EH (cell line): ENCODE results near the gene PLEK2.
A peak's percentile ranks its signal among the peaks of the same experiment; 100 is the strongest.
"Not testable (repeated sequence)": the region's sequence is repeated elsewhere in the genome, so short reads cannot be mapped to it uniquely, and the experiment has no call there.

Source experiments
- DNase-seq: peaks from one replicate; pipeline ENCODE4 v3.0.0-alpha.2; 2015; ENCODE audit warnings: low read depth

The PLEK2 gene, protein sequence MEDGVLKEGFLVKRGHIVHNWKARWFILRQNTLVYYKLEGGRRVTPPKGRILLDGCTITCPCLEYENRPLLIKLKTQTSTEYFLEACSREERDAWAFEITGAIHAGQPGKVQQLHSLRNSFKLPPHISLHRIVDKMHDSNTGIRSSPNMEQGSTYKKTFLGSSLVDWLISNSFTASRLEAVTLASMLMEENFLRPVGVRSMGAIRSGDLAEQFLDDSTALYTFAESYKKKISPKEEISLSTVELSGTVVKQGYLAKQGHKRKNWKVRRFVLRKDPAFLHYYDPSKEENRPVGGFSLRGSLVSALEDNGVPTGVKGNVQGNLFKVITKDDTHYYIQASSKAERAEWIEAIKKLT

DNA sequence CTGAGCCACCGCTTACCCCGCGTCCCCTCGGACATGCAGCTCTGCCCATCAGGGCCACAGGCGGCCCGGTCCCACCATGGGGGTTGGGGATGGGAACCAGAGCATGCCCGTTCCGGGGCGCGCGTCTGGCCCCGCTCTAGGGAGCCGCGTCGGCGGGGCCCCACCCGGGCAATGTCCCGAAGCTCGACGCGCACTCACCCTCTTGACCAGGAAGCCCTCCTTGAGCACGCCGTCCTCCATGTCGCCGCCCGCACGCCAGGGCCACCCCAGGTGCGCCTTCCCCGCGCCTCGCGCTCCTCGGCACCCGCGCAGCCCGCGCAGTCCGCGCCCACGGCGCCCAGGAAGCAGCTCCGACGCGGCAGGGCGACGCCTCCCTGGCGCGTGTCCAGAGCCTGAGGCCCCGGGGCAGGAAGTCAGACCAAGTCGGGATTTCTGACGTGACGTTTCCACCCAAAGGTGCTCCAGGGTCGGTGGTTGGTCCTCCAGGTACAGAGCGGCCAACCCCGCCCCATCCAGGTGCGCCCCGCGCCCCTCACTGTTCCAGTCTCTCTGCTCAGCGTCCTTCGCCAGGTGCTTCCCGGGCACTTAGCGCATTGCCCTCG is at the start of gene PLEK2:
Gene PLEK2, minus strand, starts transcription at position 346 of the 602 bp plus-strand sequence. Its CDS starts 106 bp downstream, at position 240.
- peak; percentile 58 for DNase-seq

DNA sequence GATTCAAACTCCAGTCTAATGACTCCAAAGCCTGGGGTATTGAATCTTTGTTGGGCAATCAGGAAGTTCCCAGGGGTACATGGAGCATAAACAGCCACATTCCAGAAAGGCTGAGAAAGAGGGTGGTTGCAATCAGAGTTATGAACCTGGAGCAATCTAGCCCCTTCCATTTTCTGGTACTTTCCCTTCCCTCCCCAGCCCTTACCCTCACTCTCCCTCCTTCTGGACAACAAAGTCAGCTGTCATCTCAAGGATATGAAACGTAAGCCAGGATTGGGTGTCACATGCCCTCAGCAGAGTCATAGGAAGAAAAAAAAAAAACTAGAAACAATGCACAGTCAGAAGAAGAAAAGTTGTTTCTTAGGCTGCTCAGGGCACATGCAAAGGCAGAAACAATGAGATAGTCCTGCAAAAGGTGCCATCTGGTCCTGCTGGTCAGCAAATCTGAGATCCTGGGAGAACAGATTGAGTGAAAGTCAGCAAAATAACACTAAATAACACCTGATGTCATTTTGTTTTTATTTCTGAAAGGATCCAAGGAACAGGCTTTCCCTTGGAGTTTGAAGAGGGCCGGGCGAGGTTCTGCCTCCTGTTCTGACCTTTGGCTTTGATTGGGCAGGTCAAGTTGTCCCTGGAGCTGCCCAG is 49.5 kb upstream of the PLEK2 start:
- peak; percentile 18 for DNase-seq

DNA sequence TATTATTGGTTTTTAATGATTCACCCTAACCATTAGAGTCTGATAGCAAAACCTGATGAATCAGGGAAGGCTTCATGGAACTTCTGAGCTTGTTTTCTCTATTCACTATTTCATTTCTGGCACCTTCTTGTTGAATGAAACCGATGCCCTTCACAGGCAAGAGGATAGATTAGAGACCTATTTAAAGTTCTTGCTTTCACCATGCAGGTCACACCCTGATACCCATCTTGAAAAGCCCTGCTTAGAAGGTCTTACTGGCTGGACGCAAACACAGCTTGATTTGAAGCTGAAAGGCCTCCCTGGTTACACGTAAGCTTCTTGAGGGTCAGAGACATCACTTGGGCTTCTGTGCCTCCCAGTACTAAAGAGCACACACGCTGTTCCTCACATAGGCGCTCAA is 47.4 kb upstream of the PLEK2 start:
- DNase-seq, result no peak

DNA sequence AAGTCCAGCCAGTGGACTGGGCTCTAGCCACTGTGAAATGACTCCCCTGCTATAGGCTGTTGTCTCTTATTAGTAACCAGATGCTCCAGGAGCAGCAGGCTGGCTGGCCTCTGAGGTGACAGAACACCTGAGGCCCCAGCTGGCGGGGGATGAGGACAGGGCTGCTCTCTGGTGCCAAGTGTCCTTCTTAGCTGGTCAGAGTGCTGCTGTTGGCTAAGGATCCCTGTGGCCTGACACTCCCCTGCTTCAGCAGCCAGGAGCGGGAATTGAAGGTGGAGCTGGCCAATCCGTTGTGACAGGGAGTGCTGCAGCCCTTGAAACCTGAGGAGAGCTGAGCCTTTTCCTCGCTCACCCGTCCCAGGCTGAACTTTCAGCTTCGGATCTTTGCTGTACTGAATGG is 45.8 kb upstream of the PLEK2 start:
- peak; percentile 25 for DNase-seq

DNA sequence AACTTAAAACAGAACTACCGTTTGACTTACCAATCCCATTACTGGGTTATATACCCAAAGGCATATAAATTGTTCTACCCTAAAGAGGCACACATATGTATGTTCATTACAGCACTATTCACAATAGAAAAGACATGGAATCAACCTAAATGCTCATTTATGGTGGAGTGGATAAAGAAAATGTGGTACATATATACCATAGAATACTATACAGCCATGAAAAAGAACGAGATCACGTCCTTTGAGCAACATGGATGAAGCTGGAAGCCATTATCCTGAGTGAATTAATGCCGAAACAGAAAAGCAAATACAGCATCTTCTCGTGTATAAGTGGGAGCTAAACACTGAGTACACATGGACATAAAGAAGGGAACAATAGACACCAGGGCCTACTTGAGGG is 44.8 kb upstream of the PLEK2 start:
- DNase-seq, result no peak

DNA sequence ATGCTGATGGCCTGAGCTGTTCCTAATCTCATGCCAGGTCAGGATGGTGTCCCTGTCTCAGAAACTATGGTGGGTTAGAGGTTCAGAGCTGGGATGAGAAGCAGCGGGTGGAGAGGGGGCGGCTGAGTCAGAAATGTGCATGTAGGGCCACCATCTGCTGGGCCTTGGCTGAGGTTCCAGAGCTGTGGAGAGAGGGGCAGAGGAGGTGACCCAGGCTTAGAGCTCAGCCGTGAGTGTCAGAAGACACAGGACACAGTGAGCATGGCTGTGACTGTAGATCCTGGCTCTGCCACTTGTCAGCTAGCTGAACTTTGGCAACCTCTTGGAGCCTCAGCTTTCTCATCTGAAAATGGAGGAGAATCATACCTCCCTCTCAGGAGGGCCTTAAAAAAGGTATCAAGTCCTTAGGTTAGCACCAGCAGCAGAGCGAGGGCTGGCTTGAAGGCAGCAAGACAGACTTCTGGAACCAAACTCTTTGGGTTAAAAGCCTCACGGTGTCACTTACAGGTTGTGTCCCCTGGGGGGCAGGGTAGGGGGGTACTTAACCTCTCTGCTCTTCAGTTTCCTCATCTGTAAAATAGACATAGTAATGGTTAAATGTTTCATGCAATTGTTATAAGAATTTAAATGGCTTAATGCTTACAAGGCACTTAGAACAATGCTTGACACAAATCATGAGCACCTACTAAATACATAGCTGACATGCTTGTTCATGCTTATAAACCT is 41.8 kb upstream of the PLEK2 start:
- DNase-seq, result no peak

DNA sequence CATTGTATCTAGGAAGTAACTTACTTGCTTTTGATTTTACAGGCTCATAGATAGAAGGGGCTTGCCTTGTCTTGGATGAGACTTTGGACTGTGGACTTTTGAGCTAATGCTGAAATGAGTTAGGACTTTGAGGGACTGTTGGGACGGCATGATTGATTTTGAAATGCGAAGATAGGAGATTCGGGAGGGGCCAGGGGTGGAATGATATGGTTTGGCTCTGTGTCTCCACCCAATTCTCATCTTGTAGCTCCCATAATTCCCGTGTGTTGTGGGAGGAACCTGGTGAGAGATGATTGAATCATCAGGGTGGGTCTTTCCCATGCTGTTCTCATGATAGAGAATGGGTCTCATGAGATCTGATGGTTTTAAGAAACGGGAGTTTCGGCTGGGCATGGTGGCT is 39.7 kb upstream of the PLEK2 start:
- DNase-seq, result not testable (repeated sequence)

DNA sequence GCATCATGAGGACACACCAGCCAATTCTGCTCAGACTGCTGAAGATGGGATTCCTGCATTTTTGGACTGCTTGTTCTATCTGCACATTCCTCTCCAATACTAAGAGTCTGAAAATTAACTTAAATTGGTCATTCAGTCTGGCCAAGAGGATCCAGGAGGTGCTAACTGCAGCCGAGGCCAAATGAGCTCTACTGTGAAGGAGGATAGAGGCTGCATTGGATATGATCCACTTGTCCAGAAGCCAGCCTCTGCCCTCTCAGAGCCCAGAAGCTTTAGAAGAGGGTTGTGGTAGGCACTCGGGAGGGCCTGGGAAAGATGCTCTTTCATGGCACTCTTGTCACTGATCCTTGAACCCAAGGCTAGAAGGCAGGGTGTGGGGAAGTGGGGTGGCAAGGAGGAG is 37.1 kb upstream of the PLEK2 start:
- no peak for DNase-seq

DNA sequence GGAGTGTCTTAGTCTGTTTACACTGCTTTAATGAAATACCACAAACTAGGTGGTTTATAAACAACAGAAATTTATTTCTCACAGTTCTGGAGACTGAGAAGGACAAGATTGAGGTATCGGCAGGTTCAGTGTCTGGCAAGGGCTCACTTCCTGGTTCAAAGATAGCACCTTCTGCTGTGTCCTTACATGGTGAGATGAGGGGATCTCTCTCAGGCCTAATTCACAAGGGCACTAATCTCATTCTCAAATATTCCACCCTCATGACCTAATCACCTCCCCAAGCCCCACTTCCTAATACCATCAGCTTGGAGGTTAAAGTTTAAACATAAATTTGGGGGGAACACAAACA is 35.0 kb upstream of the PLEK2 start:
- no peak for DNase-seq

DNA sequence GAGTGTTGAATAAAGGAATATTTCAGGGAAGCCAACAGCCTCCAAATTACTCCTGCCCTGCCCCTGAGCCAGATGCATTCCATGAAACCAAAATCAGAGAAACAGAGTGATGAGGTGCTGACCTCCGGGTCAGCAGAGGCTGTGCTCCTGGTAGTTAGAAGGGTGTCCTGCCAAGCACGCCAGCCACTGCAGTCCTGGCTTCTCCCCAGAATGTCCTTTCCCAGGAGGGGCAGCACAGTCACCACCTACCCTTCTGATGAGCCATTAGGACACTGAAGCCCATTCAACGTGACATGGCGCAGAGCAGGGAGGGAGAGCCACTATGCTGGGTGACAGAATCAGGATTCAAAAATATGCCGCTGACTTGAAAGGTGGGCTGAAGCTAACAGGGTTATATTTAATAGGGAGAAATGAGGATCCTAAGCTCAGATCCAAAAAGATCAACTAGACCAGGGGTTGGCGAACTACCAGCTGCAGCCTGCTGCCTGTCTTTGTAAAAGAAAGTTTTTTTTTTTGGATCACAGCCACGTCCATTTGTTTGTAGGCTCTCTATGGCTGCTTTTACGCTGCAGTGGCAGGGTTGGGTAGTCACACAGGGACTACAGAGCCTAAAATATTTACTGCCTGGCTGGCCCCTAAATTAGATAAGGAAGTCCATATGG is 34.5 kb upstream of the PLEK2 start:
- DNase-seq, result no peak

DNA sequence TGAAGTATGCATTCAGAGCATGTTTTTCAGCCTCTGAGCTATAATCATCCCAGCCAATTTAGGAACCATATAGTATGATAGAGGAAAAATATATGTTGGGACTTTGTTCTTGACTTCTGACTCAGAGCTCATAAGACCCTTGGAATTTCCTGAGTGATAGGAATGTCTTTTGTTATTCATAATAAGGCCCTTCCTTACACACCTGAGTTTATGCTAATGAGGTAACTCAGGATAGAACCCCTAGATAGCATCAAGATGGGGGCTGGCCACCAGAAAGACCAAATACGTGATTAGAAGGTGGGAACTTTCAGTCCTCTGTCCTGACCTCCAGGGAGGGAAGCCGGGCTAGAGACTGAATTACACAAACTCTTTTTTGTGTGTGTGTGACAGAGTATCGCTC is 32.4 kb upstream of the PLEK2 start:
- no peak for DNase-seq

DNA sequence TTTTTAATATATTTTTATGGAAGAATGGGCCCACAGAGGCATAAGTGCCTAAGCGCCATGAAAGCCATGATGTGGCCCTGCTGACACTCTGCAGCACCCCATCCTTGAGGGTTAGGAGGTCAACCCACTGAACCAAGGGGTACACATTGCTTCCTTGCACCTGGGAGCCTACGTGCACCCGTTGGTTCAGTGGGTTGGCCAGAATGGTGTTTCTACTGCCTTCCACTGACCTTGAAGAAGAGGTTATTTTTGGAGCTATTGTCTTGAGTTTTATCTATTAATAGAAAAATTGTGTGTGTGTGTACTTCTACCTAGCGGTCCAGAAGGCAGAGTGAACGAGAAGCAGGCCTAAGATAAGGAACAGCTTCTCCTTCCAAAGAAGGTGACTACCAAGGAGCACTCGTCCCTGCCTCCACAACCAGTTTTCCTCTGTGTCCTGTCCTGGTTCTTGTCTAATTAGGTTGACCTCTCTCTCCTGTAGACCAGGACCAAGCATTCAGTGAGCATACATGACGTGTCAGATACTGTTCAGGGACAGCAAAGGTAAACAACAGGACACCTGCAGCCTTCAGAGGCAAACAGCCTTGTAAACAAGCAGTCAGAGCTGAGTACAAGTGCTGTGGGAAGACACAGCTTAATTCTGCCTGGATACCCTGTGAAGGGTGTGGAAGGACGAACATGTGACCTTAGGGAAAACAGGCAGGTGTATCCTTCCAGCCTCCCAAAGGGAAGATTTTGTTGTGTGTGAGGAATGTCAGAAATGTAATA is 30.4 kb upstream of the PLEK2 start:
- no peak for DNase-seq

DNA sequence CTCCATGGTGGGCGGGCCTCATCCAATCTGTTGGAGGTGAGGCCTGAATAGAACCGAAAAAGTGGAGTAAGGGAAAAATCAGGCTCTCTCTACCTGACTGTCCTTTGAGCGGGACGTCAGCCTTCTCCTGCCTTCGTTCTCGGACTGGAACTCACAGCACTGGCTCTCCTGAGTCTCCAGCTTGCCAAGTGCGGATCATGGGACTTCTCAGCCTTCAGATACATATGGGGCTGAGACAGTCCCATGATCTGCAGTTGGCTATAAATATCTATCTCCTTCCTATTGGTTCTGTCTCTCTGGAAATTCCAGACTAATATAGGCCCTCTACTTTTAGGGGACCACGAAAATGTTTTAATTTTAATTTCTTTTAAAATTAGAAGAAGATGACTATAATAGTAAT is 29.7 kb upstream of the PLEK2 start:
- no peak for DNase-seq

DNA sequence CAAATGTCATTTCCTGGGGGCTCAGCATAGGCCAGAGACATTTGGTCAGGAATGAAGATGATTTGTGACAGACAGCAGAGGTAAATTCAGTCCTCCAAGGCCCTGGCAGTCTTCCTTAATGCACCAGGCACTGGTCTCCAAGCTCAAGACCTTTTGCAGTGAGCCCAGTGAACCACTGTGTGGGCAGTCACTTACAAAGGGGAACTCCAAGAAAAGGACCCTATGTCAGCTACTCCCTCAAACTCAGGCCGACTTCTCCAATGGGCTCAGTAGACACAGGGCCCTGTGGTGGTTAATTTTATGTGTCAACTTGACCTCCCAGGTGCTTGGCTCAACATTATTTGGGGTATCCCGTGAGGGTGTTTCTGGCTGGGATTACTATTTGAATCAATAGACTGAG is 29.3 kb upstream of the PLEK2 start:
- no peak for DNase-seq

DNA sequence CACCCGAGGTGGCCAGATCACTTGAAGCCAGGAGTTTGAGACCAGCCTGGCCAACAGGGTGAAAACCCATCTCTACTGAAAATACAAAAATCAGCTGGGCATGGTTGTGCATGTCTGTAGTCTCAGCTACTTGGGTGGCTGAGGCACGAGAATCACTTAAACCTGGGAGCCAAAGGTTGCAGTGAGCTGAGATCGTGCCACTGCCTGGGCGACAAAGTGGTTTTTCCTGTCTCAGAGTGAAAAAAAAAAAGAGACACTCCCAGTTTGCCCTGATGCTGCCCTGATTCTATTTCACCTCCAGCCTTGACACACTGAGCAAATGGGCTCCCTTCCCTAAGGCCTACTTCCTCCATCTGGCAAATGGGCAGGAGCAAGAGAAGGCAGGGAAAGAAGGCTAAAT is 28.5 kb upstream of the PLEK2 start:
- DNase-seq, result no peak

DNA sequence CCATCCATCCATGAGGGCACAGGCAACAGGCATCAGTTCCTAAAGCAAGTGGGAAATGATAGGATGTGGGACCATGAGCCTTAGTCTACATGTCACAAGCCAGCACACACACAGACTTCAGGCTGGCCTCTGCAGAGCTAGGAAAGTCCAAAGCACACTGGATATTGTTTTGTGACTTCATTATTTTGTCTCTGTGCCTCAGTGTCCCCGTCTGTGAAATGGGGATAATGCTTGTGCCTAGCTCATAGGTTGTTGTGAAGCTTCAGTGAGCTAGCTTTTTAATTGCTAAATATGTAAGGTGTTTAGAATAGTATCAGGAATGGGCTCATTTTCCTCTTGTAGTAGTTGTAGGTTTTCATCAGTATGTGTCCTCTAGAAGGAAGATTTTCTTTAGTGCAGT is 27.0 kb upstream of the PLEK2 start:
- DNase-seq, result no peak

DNA sequence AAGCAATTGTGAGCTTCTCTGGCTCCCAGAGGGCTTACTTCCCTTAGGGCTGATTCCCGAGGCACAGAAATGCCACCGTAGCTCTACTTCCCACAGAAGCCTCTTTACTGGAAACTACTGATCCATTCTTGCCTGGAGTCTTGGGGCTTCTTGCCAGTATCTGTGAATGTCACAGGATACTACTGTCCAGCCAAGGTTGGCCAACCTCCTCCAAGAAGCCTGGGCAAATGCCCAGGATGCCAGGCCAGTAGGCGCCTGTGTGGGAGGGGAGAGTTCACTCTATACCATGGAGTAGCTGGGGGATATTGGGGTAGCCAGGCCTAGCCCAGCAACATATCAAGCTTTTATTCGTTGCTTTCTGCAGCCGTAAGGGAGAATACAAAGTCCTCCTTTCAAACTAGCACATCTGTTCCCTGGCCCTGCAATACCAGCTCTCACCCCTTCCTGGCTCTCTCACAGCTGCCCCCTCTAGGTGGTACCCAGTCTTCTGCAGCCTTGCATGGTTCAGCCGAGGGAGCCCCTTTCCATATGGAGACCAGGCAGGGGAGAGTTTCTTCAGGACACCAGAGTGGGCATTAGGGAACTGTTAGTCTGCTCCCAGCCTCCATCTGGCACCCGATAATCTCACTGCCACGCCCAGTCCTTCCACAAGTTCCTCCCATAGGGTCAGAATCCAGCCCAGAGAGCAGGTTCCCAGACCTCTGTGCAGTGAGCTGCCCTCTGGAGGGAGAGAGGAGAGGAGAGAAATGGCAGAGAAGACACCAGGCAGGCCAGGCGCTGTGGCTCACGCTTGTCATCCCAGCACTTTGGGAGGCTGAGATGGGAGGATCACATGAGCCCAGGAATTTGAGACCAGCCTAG is 24.3 kb upstream of the PLEK2 start:
- no peak for DNase-seq

DNA sequence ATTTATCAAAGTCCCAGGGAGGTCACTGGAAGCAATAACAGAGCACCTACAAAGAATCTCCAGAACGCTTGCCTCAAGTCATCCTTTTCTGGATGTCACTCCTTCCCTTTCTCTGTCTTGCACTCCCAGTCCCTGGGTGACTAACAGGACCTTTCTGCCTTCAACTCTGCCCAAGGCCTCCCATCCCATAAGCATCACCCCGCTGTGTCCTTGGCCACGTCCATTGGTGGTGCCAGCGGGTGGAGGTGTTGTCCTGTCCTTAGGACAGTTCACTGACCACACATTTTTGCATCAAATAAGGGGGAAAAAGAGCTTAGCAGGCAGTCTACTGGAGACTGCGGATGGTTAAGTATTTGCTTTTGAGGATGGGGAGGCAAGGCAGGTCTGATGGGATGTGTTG is 23.6 kb upstream of the PLEK2 start:
- no peak for DNase-seq

DNA sequence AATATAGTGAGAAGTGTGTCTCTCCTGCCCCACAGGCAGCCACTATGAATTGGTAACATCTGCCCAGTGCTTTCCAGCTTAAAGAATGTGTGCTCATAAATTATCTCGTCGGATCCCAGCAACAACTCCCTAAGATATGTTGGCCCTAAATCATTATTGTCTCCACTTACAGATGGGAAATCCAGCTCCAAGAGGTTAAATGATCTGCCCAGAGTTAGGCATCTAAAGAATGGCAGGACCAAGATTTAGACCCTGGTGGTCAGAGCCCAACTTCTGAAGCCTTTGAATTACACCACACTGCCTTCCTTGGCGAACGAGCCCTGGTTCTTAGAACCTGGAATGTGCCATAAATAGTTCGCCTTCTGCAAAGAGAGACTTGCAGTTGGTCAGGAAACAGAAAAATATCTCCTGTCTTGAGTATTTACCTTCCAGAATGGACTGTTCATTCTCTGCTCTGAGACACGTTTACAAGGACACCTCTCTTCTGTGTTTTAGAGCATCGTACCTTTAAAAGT is 20.1 kb upstream of the PLEK2 start:
- peak; percentile 29 for DNase-seq

DNA sequence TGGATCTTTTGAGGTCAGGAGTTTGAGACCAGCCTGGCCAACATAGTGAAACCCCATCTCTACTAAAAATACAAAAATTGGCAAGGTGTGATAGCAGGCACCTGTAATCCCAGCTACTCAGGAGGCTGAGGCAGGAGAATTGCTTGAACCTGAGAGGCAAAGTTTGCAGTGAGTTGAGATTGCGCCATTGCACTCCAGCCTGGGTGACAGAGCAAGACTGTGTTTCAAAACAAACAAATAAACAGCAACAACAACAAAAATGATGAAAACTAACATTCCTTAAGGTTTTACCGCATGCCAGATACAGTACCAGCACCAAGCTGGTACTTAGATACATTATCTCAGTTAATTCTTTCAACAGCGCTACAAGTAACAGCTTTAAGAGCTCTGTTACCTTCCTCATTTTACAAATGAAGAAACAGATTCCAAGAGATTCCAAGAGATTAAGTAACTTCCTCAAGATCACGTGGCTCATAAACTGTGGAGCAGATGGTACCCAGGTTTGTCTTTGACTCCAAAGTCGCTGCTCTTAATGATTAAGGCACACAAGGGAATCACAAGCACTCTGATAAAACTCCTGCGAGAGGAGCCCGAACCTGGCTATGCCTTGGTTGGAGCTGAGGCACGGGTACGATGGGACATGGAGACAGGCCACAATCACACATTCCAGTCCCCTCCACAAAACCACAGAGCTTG is 17.7 kb upstream of the PLEK2 start:
- peak; percentile 49 for DNase-seq
